Measurements from ENCODE around the gene KLRD1.

DNA sequence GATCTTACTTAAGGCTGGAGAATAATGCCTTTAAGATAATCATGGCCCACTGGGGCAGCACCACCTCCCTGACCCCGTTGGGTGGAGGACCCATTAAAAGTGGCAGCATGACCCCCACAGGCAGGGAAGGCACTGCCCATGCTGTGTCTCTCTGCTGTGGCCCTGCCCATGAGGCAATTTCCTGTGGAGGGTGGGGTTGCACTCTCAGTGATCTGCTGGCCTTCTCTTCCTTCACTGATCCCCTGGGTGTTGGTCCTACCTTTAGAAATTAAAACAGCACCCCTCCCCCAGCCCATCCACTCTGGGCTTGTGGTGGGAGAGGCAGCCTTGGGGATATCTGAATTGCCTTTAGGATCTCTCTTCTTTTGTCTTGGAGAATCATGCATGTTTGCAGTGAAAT is 64.9 kb downstream of the KLRD1 start:
- TF ChIP-seq, protein P1, sequence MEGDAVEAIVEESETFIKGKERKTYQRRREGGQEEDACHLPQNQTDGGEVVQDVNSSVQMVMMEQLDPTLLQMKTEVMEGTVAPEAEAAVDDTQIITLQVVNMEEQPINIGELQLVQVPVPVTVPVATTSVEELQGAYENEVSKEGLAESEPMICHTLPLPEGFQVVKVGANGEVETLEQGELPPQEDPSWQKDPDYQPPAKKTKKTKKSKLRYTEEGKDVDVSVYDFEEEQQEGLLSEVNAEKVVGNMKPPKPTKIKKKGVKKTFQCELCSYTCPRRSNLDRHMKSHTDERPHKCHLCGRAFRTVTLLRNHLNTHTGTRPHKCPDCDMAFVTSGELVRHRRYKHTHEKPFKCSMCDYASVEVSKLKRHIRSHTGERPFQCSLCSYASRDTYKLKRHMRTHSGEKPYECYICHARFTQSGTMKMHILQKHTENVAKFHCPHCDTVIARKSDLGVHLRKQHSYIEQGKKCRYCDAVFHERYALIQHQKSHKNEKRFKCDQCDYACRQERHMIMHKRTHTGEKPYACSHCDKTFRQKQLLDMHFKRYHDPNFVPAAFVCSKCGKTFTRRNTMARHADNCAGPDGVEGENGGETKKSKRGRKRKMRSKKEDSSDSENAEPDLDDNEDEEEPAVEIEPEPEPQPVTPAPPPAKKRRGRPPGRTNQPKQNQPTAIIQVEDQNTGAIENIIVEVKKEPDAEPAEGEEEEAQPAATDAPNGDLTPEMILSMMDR (IDR thresholded peaks at IDR 0.05), result no peak
- no peak for TF ChIP-seq POLR2A (IDR thresholded peaks at IDR 0.05)
